C4-2B (cell line): ENCODE measurements around the gene PAM16.

Experiments
- H3K27ac ChIP-seq: fragments of 450-650 bp; 2 replicates; pipeline ENCODE4 v1.5.1; 2017
- ZFX ChIP-seq: fragments of 450-650 bp; IDR thresholded peaks from 2 replicates; pipeline ENCODE4 v1.6.1; 2017
- TF ChIP-seq, protein P1 (sequence below): fragments of 450-650 bp; conservative IDR thresholded peaks from 2 replicates; pipeline ENCODE4 v1.5.1; 2017; ENCODE audit warnings: mild to moderate bottlenecking

Gene PAM16

DNA sequence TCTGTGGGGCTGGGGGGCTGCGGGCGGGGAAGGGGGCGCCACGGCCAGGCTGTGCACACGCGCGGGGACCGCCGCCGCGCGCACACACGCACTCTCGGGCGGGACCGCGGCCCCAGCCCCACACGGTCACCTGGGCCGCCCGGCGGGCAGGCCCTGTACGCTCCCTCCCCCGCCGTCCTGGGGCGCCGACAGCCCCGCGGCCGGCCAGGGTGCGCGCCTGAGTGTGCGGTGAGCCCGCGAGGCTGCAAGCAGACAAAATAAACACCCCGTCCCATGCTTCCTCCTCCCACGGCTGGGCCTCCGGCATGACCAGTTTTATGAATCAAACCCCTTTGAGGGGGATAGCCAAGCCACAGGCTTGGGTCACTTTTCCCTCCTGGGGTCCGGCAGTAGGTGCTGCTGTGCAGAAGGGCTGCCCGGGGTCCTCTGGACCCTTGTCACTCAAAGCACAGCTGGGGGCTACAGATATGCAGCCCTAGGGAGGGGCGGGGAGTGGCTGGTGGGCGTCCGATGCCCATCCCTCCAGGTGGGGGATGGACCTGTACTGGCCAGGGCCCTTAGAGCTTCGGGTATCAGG lies 21.0 kb upstream of the PAM16 start:
- TF ChIP-seq ZFX = peak; percentile 46; the same call in 1 of the 2 replicates
- TF ChIP-seq, protein P1, sequence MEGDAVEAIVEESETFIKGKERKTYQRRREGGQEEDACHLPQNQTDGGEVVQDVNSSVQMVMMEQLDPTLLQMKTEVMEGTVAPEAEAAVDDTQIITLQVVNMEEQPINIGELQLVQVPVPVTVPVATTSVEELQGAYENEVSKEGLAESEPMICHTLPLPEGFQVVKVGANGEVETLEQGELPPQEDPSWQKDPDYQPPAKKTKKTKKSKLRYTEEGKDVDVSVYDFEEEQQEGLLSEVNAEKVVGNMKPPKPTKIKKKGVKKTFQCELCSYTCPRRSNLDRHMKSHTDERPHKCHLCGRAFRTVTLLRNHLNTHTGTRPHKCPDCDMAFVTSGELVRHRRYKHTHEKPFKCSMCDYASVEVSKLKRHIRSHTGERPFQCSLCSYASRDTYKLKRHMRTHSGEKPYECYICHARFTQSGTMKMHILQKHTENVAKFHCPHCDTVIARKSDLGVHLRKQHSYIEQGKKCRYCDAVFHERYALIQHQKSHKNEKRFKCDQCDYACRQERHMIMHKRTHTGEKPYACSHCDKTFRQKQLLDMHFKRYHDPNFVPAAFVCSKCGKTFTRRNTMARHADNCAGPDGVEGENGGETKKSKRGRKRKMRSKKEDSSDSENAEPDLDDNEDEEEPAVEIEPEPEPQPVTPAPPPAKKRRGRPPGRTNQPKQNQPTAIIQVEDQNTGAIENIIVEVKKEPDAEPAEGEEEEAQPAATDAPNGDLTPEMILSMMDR = no peak
- H3K27ac ChIP-seq = peak overlapping the region; percentile 85

DNA sequence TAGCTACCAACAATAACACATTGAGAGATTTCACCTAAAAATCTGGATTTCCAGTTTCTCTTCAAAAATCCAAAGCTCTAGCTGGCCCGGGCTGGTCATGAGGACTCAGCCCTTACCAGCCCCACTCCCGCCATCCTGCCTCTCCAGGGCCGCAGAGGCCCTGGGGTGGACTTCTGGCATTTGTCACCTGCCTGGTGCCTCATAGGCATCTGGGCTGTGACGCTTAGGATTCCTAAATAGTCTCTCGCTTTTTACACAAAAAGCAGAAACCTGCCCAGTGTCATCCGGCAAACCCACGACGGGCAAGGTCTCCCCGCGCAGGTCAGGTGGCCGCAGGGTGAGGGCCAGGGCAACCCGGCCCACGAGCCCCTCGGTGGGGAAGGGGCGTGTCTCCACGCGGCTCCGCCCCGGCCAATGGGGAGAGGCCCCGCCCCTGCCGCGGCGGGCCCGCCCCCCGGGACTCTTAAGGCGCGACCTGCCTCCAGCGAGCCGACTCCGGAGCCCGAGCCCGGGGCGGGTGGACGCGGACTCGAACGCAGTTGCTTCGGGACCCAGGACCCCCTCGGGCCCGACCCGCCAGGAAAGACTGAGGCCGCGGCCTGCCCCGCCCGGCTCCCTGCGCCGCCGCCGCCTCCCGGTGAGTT lies 20.4 kb upstream of the PAM16 start, which contains the start of gene VASN:
TSS of gene VASN (plus strand) at position 492 of the 644 bp plus-strand sequence. CDS start 9,030 bp downstream, outside the sequence.
- TF ChIP-seq ZFX = no peak
- TF ChIP-seq, protein P1 = no peak
- H3K27ac ChIP-seq = peak within 1 kb of the TSS; percentile 85

DNA sequence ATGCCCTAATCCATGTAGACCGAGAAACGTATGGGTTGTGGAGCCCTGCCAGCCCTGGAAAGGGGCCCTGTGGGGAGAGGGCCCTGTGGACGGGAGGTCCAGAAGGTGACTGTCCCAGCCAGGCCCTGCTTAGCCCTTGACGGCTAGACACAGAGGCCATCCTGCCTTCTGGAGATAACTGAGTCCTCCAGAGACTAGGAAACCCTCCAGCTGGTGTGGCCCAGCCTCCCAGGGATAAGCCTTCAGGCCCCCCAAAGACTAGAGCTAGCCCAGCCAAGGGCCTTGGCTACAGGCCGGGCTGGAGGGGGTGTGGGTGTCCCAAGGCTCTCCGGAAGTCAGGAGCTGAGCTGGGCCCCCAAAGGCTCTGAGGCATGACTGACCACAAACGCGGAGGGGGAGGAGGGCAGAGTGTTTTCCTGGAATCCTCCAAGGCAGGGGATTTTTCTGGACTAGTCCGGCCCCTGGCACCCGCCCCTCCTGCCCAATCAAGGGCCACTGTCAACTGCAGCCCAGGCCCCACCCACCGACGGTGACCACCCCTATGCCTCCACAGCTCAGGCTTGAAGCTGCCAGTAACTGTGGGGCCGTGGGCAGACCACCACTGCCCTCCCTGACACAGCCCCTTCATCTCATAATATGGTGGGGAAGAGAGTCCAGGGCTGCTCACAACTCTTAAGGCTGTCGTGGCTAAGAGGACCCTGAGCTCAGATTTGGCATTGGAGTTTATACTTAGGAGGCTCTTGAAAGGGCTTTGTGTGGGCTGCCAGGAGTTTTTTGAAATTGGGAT lies 19.6 kb upstream of the PAM16 start:
- H3K27ac ChIP-seq = peak overlapping the region; percentile 85; the same call in 1 of the 2 replicates
- TF ChIP-seq, protein P1 = no peak
- no peak for TF ChIP-seq ZFX

DNA sequence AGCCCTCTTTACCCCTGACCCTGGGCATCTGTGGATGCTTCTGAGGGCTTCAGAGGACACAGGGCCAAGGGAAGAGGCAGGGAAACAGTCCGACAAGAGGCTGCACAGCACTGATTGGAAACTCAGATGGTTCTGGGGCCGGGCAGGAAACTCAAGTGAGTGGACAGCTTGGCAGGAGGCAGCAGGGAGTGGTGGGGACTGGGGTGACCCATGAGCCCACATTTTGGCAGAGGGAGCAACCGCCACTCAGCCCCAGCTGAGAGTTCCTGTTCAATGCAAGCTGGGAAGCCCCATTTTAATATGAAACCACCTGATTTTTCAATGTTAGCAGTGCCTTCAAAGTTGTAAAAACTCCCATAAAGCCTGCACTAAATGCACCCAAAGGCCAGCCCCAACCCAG lies 19.0 kb upstream of the PAM16 start:
- TF ChIP-seq, protein P1 = no peak
- TF ChIP-seq ZFX = no peak
- peak overlapping the region; percentile 82 for H3K27ac ChIP-seq

DNA sequence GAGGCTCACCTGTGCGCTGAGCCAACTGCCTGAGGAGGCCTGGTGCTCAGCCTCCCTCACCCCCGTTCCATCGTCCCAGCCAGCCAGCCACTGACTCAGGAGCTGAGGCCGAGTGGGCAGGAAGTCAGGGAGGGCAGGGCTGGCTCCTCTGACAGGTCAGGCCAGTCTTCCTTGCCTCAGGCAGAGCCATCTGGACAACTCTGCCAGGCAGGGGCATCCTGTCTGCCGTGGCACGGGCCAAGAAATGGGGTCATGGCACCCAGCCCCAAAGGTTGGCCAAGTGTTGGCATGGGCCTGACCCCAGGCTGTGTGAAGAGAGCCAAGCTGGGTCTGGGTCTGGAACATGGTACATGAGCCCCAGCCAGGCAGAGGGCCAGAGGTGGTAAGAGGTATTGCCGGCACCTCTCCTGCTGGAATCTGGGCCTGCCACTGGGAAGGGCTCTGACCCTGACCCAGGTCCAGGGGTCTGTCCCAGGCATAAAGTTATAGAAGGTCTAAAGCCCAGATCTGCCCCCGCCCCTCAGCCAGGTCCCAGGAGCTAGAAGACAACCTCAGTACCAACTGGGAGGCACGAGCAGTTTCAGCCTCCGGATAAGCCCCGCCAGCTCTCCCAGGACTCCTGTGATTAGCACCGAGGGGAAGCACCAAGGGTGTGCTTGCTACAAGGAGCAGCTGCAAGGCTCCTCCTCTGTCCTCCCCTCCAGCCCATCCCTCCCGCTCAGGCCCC lies 18.0 kb upstream of the PAM16 start:
- H3K27ac ChIP-seq = peak overlapping the region; percentile 82
- TF ChIP-seq ZFX = no peak
- TF ChIP-seq, protein P1 = no peak

DNA sequence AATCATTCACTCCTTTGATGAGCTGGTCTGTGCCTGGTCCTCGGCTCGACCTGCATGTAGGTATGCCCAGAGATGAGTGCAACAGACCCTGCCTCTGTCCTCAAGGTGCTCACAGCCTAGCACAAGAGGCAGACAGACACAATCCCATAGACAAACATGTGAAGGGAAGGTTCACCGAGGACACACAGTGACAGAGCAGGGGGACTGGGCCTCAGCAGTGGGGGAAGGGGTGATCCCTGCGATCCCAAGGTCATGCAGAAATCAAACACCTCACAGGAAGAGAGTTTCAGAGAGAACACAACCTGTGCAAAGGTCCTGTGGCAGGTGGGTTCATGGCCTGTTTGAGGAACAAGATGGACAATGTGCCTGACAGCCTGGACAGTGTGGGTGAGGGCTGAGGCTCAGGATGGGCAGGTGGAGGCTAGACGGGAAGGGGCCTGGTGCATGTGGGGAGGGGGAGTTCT lies 16.3 kb upstream of the PAM16 start:
- peak overlapping the region; percentile 82 for H3K27ac ChIP-seq
- TF ChIP-seq, protein P1 = no peak
- TF ChIP-seq ZFX = no peak
